ENCODE measurements around the gene NME8. TPM values are rescaled to one million over a fixed set of nuclear protein-coding genes. Genes with fewer than 3 reads are reported as not detected.

The NME8 gene
- total RNA-seq, 2 experiments from 2014 or later = not detected

- Histone ChIP-seq H3K4me3 (ENCODE audit: low read depth, low read length, poor library complexity, severe bottlenecking) (no peak overlapping the region), H3K27ac (ENCODE audit: low read depth, low read length, poor library complexity, severe bottlenecking) (no peak overlapping the region), H3K36me3 (ENCODE audit: insufficient read depth, low read length) (no peaks in the 10 kb centered on the region), H3K9me3 (ENCODE audit: low read length) (no peaks in the 10 kb centered on the region), H4K20me1 (ENCODE audit: insufficient read depth, low read length) (no peaks in the 10 kb centered on the region), H3K4me2 (ENCODE audit: low read length) (no peak overlapping the region), H3K9me2 (ENCODE audit: insufficient read depth, low read length) (no peaks in the 10 kb centered on the region), H3K79me2 (ENCODE audit: insufficient read depth, low read depth, low read length) (no peaks in the 10 kb centered on the region), H3K4me1 (ENCODE audit: insufficient read depth, low read length, poor library complexity, severe bottlenecking) (no peaks in the 10 kb centered on the region), H2AFZ (ENCODE audit: low read length) (no peak overlapping the region)
- TF ChIP-seq EZH2phosphoT487 (IDR thresholded peaks at IDR 0.05; ENCODE audit: borderline replicate concordance, low read depth, low read length) (no peak), CTCF (conservative IDR thresholded peaks at IDR 0.05; ENCODE audit: low read length) (peak; percentile 80)
- BruUV-seq (replicated peaks) = no TSS peak
- ChIA-PET POLR2A (interaction anchor here (0.7 kb wide), 1 partner anchor 202 kb away, joined by 6 read pairs; no protein-coding TSS in a partner anchor), CTCF (ENCODE audit: unreplicated experiment) (interaction anchor here (1.0 kb wide), 1 partner anchor 8 kb away, joined by 3 read pairs; no protein-coding TSS in a partner anchor)
- intact Hi-C loops (cut with micrococcal nuclease; ENCODE audit: unreplicated experiment) = no loop called here
- DNase-seq (ENCODE audit: low spot score) = peak; percentile 39
Measured at GRCh38 chr7:37901236-37901827, 52.9 kb downstream of the NME8 start.

DNA sequence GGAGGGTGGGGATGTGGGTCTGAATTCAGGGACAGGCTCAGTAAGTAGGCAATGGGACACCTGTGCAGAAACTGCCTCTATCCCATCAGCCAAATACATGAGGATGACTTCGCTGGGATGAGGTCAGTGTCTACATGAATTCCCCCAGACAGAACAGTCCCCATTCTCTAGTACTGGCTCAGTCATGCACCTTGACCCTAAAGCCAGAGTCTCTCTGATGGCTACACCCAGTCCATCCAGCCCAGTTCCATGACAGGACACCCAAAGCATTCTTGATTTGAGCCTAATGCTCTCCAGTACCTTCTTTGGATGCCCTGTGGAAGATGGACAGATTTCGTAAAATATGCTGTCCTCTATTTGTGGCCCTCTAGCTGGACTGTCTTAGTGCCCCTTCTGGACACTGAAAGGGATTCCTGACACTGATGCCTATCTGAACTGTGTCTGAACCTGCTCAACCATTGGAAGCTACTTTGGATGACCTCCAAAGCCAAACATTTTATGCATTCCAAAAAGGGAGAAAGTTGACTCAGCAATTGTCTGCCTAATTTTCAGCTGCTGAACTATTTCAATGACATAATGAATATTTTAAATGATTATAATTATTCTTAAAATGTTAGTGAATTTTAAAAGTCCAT is 53.6 kb downstream of the NME8 start:
- no peak overlapping the region for H3K27ac ChIP-seq (ENCODE audit: low read depth, low read length, poor library complexity, severe bottlenecking)
- TF ChIP-seq CTCF (conservative IDR thresholded peaks at IDR 0.05; ENCODE audit: low read length) (no peak), EZH2phosphoT487 (IDR thresholded peaks at IDR 0.05; ENCODE audit: borderline replicate concordance, low read depth, low read length) (no peak)
- no peak overlapping the region for H3K4me3 ChIP-seq (ENCODE audit: low read depth, low read length, poor library complexity, severe bottlenecking)
- POLR2A ChIA-PET = interaction anchor here (0.7 kb wide), 1 partner anchor 202 kb away, joined by 6 read pairs; no protein-coding TSS in a partner anchor
- no peaks in the 10 kb centered on the region for H3K4me1 ChIP-seq (ENCODE audit: insufficient read depth, low read length, poor library complexity, severe bottlenecking)
- CTCF ChIA-PET (ENCODE audit: unreplicated experiment) = interaction anchor here (1.0 kb wide), 1 partner anchor 7 kb away, joined by 3 read pairs; no protein-coding TSS in a partner anchor
- no peaks in the 10 kb centered on the region for H3K79me2 ChIP-seq (ENCODE audit: insufficient read depth, low read depth, low read length)
- H2AFZ ChIP-seq (ENCODE audit: low read length) = no peak overlapping the region
- no peaks in the 10 kb centered on the region for H3K36me3 ChIP-seq (ENCODE audit: insufficient read depth, low read length)
- no peaks in the 10 kb centered on the region for H4K20me1 ChIP-seq (ENCODE audit: insufficient read depth, low read length)
- DNase-seq (ENCODE audit: low spot score) = no peak
- H3K4me2 ChIP-seq (ENCODE audit: low read length) = no peak overlapping the region
- intact Hi-C loops (cut with micrococcal nuclease; ENCODE audit: unreplicated experiment) = no loop called here
- no peaks in the 10 kb centered on the region for H3K9me3 ChIP-seq (ENCODE audit: low read length)
- H3K9me2 ChIP-seq (ENCODE audit: insufficient read depth, low read length) = no peaks in the 10 kb centered on the region
- BruUV-seq (replicated peaks) = no TSS peak
